A673 (cell line): ENCODE measurements around the gene UPK3A.

Source experiments
- CTCF ChIP-seq: fragments of 300-800, 200-600 bp; sonication (generic); conservative IDR thresholded peaks from 2 replicates; pipeline ENCODE4 v1.5.1; 2017; ENCODE audit warnings: low read depth, mild to moderate bottlenecking, antibody characterized with exemption, low read length, moderate library complexity, mixed read lengths
- EZH2 ChIP-seq: fragments of 200-600 bp; sonication (generic); IDR thresholded peaks from 2 replicates; pipeline ENCODE4 v1.6.1; 2017; ENCODE audit warnings: borderline replicate concordance, low read depth, mild to moderate bottlenecking, mixed read lengths, antibody characterized with exemption, low read length; ENCODE audit not compliant: poor library complexity, severe bottlenecking

GRCh38 chr22:45335021-45335818, 50.5 kb downstream of the UPK3A start:
- TF ChIP-seq EZH2 (no peak), CTCF (no peak)
